HG03159 (cell line): ENCODE measurements around the gene GSE1.

Source experiments
- ATAC-seq: cut with Tn5 transposase; IDR thresholded peaks from one replicate; pipeline ENCODE4 v1.9.1; 2021; ENCODE audit warnings: mild to moderate bottlenecking, moderate library complexity; ENCODE audit not compliant: unreplicated experiment

The GSE1 gene

GRCh38 chr16:85674828-85675227 is 61.7 kb downstream of the GSE1 start:
- ATAC-seq = no peak

- ATAC-seq = no peak
Observed at GRCh38 chr16:85675251-85675874, 62.2 kb downstream of the GSE1 start.

GRCh38 chr16:85676466-85676865 is 63.3 kb downstream of the GSE1 start:
- no peak for ATAC-seq

GRCh38 chr16:85677383-85677967 is 64.4 kb downstream of the GSE1 start:
- no peak for ATAC-seq

- ATAC-seq = no peak
Observed at GRCh38 chr16:85678016-85678415, 64.9 kb downstream of the GSE1 start.

- ATAC-seq = no peak
Observed at GRCh38 chr16:85678821-85679220, 65.7 kb downstream of the GSE1 start.

GRCh38 chr16:85679870-85680269 is 66.7 kb downstream of the GSE1 start:
- ATAC-seq = no peak

GRCh38 chr16:85680352-85680944 is 67.3 kb downstream of the GSE1 start:
- ATAC-seq = no peak

- ATAC-seq = no peak
Observed at GRCh38 chr16:85681255-85681654, 68.1 kb downstream of the GSE1 start.

GRCh38 chr16:85682516-85682915 is 69.4 kb downstream of the GSE1 start:
- no peak for ATAC-seq

GRCh38 chr16:85683363-85683762 is 70.2 kb downstream of the GSE1 start:
- no peak for ATAC-seq

GRCh38 chr16:85685251-85685650 is 72.1 kb downstream of the GSE1 start:
- no peak for ATAC-seq

GRCh38 chr16:85686912-85687591 is 73.9 kb downstream of the GSE1 start:
- ATAC-seq = no peak

GRCh38 chr16:85687651-85688471 is 74.7 kb downstream of the GSE1 start:
- no peak for ATAC-seq

GRCh38 chr16:85688586-85689284 is 75.6 kb downstream of the GSE1 start, which contains the start of gene GINS2:
Gene GINS2, minus strand, starts transcription at chr16:85688954. Its CDS starts 56 bp downstream, at chr16:85688898.
- ATAC-seq = peak; percentile 95

GRCh38 chr16:85689285-85689949 is 76.3 kb downstream of the GSE1 start:
- no peak for ATAC-seq

- ATAC-seq = no peak
Observed at GRCh38 chr16:85689950-85690320, 76.8 kb downstream of the GSE1 start.

GRCh38 chr16:85690469-85691064 is 77.4 kb downstream of the GSE1 start:
- ATAC-seq = no peak
